NCI-H2196 treated with DMSO at 0.1 percent for 48 hours (cell line): ENCODE results near the gene RHNO1.
"Not testable (repeated sequence)": the region's sequence is repeated elsewhere in the genome, so short reads cannot be mapped to it uniquely, and the experiment has no call there.

Experiments
- DNase-seq: peaks from one replicate; lab custom pipeline; 2025; ENCODE audit not compliant: unreplicated experiment; lab: John Stamatoyannopoulos, UW

The RHNO1 gene

GRCh38 chr12:2858334-2858733 is 18.7 kb upstream of the RHNO1 start:
- DNase-seq: no peak

- no peak for DNase-seq
Observed at GRCh38 chr12:2858944-2859421, 18.0 kb upstream of the RHNO1 start.

GRCh38 chr12:2860170-2860569 is 16.9 kb upstream of the RHNO1 start:
- DNase-seq: no peak

GRCh38 chr12:2862876-2863275 is 14.1 kb upstream of the RHNO1 start:
- no peak for DNase-seq

GRCh38 chr12:2863402-2863801 is 13.6 kb upstream of the RHNO1 start:
- not testable (repeated sequence) for DNase-seq

- no peak for DNase-seq
Observed at GRCh38 chr12:2864198-2864597, 12.8 kb upstream of the RHNO1 start.

GRCh38 chr12:2868986-2869632 is 7.9 kb upstream of the RHNO1 start:
- not testable (repeated sequence) for DNase-seq

GRCh38 chr12:2876431-2877046 is 484 bp upstream of the RHNO1 start:
- DNase-seq: no peak

GRCh38 chr12:2877953-2878732 is 1.1 kb downstream of the RHNO1 start:
- DNase-seq: peak; percentile 45

GRCh38 chr12:2879853-2880252 is 2.8 kb downstream of the RHNO1 start:
- DNase-seq: no peak

GRCh38 chr12:2884810-2885209 is 7.8 kb downstream of the RHNO1 start:
- DNase-seq: no peak

- no peak for DNase-seq
Observed at GRCh38 chr12:2886768-2887450, 9.9 kb downstream of the RHNO1 start.

GRCh38 chr12:2890001-2890387 is 13.0 kb downstream of the RHNO1 start:
- DNase-seq: no peak

- peak; percentile 81 for DNase-seq
Observed at GRCh38 chr12:2890388-2891239, 13.6 kb downstream of the RHNO1 start, which contains the start of gene TULP3. Gene TULP3 (plus strand): TSS chr12:2890891. CDS start chr12:2890948, 57 bp downstream.

- DNase-seq: no peak
Observed at GRCh38 chr12:2891240-2892053, 14.4 kb downstream of the RHNO1 start.

GRCh38 chr12:2892246-2892645 is 15.2 kb downstream of the RHNO1 start:
- DNase-seq: no peak

GRCh38 chr12:2893007-2893406 is 16.0 kb downstream of the RHNO1 start:
- DNase-seq: no peak

GRCh38 chr12:2895051-2895451 is 18.0 kb downstream of the RHNO1 start:
- DNase-seq: no peak

- DNase-seq: no peak
Observed at GRCh38 chr12:2895511-2895910, 18.5 kb downstream of the RHNO1 start.

GRCh38 chr12:2897418-2897817 is 20.4 kb downstream of the RHNO1 start:
- no peak for DNase-seq
